PFSK-1 (cell line): Measurements from ENCODE around the gene MED12.

Source experiments
- FOXP2 ChIP-seq: optimal IDR thresholded peaks from 2 replicates; pipeline ENCODE3; 2011; ENCODE audit warnings: borderline replicate concordance, control low read depth, inconsistent platforms; ENCODE audit not compliant: insufficient read depth; ENCODE audit errors: extremely low read length, extremely low read depth
- POLR2AphosphoS5 ChIP-seq: IDR thresholded peaks from 2 replicates; pipeline ENCODE4 v1.6.1; 2012; ENCODE audit warnings: low read depth, mild to moderate bottlenecking, control low read depth, low read length, moderate library complexity
- REST ChIP-seq, 2 experiments: IDR thresholded peaks; 2 replicates each; pipeline versions ENCODE4 v1.6.1 to v1.8.0; 2011 to 2012; ENCODE audit warnings: low read depth in 2 of 2, low read length in 2 of 2, control low read depth in 1 of 2, inconsistent platforms in 1 of 2, mild to moderate bottlenecking in 1 of 2, moderate library complexity in 1 of 2; ENCODE audit not compliant: insufficient read depth in 1 of 2
- SIN3A ChIP-seq: IDR thresholded peaks from 2 replicates; pipeline ENCODE4 v1.6.1; 2012; ENCODE audit warnings: mild to moderate bottlenecking, low read length, moderate library complexity, borderline replicate concordance; ENCODE audit not compliant: insufficient read depth
- TAF1 ChIP-seq: IDR thresholded peaks from 2 replicates; pipeline ENCODE4 v1.6.1; 2012; ENCODE audit warnings: low read length, control low read depth, borderline replicate concordance; ENCODE audit not compliant: insufficient read depth

The MED12 gene

DNA sequence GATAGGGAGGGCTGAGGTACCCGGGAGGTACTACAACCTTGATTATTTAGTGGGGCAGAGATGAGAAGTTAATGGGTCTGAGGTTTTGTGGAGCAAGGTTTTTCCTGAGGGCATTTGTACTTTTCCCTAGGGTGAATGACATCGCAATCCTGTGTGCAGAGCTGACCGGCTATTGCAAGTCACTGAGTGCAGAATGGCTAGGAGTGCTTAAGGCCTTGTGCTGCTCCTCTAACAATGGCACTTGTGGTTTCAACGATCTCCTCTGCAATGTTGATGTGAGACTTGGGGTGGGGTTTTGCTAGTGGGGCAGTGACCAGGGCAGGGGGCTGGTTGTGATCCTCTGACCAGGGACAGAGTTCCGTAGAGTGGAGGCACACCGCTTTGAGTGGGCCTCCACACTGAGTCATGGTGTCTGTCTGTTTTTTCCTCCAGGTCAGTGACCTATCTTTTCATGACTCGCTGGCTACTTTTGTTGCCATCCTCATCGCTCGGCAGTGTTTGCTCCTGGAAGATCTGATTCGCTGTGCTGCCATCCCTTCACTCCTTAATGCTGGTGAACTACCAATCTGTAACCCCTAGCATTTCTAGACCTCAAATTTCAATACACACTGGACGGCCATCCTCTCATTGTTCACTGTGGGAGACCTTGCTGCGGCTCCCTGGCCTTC is 9.9 kb downstream of the MED12 start:
- TF ChIP-seq FOXP2 = no peak
- TF ChIP-seq REST (IDR thresholded peaks at IDR 0.05; ENCODE audit: insufficient read depth in 1 of 2, low read depth in 2 of 2, low read length in 2 of 2) = no peak
- TF ChIP-seq POLR2AphosphoS5 = no peak
- no peak for TF ChIP-seq TAF1
- TF ChIP-seq SIN3A = no peak

- TF ChIP-seq REST (IDR thresholded peaks at IDR 0.05; ENCODE audit: insufficient read depth in 1 of 2, low read depth in 2 of 2, low read length in 2 of 2) (no peak), FOXP2 (peak; percentile 32), SIN3A (no peak)
These were observed 10.7 kb downstream of the MED12 start for GRCh38 chrX:71128915-71129765.

GRCh38 chrX:71131510-71131909 is 13.1 kb downstream of the MED12 start:
- TF ChIP-seq POLR2AphosphoS5 (no peak), TAF1 (no peak), SIN3A (no peak), REST (IDR thresholded peaks at IDR 0.05; ENCODE audit: insufficient read depth in 1 of 2, low read depth in 2 of 2, low read length in 2 of 2) (no peak), FOXP2 (no peak)

DNA sequence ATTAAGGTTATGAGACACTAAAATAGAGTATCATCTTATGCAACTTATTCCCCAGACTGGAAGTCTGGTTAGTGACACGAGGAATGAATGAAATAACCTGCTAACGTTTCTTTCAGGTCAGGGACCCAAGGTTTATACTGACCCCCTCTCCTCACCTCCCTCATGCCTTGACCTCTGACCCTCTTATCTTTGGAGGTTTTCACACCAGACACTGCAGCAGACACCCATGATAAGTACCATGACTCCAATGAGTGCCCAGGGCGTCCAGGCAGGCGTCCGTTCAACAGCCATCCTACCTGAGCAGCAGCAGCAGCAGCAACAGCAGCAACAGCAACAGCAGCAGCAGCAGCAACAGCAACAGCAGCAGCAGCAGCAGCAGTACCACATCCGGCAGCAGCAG is 22.0 kb downstream of the MED12 start:
- TF ChIP-seq SIN3A (no peak), FOXP2 (no peak), POLR2AphosphoS5 (no peak), TAF1 (no peak), REST (IDR thresholded peaks at IDR 0.05; ENCODE audit: insufficient read depth in 1 of 2, low read depth in 2 of 2, low read length in 2 of 2) (no peak)
